Measurements from ENCODE around the gene TRO. TPM values are rescaled to one million over a fixed set of nuclear protein-coding genes. Genes with fewer than 3 reads are reported as not detected.

The TRO gene
- total and polyA plus RNA-seq, 2 donors from 2014 or later: 11.6 to 17.0 TPM

- FAIRE-seq (no peak), DNase-seq (no peak)
- intact Hi-C loops (cut with DNase I): no loop called here
- Histone ChIP-seq H3K36me3 (ENCODE audit: control insufficient read depth in 2 of 3, insufficient read depth in 3 of 3, low read length in 3 of 3) (no peaks in the 10 kb centered on the region), H3K9me3 (ENCODE audit: control insufficient read depth in 2 of 3, insufficient read depth in 1 of 3, low read length in 3 of 3) (peaks cover 0 to 1% (median 0%) of the 10 kb centered on the region in 3 donors), H3K27me3 (ENCODE audit: control insufficient read depth, insufficient read depth, low read length) (no peaks in the 10 kb centered on the region), H3K4me3 (ENCODE audit: low read length in 3 of 3) (no peak overlapping the region), H3K9ac (ENCODE audit: low read length in 3 of 3) (no peak overlapping the region), H3K4me1 (ENCODE audit: control insufficient read depth in 2 of 3, insufficient read depth in 2 of 3, low read depth in 1 of 3, low read length in 3 of 3) (no peaks in the 10 kb centered on the region), H3K27ac (ENCODE audit: low read depth in 2 of 2, low read length in 2 of 2) (no peak overlapping the region)
- TF ChIP-seq CTCF (IDR thresholded peaks at IDR 0.05; ENCODE audit: borderline replicate concordance, extremely low read depth, insufficient read depth): no peak
Observed at GRCh38 chrX:54980334-54980733, 59.7 kb downstream of the TRO start.

Other genes with a start within 250 kb of the TRO start
- not detected for gene ITIH6, start 122.6 kb upstream of the TRO start, total RNA-seq
- gene ITIH6, start 122.6 kb upstream of the TRO start, polyA plus RNA-seq (ENCODE audit: insufficient read depth, low read depth, low replicate concordance): not detected
- 185 TPM for gene MAGED2, start 113.1 kb upstream of the TRO start, total RNA-seq
- 285 TPM for gene MAGED2, start 113.1 kb upstream of the TRO start, polyA plus RNA-seq (ENCODE audit: insufficient read depth, low read depth, low replicate concordance)
- gene PFKFB1, start 73.4 kb downstream of the TRO start, total RNA-seq: 0.31 TPM
- gene PFKFB1, start 73.4 kb downstream of the TRO start, polyA plus RNA-seq (ENCODE audit: insufficient read depth, low read depth, low replicate concordance): 1.1 TPM
- 15.9 TPM for gene APEX2, start 79.5 kb downstream of the TRO start, total RNA-seq
- 16.9 TPM for gene APEX2, start 79.5 kb downstream of the TRO start, polyA plus RNA-seq (ENCODE audit: insufficient read depth, low read depth, low replicate concordance)
- gene ALAS2, start 110.2 kb downstream of the TRO start, total RNA-seq: 0.79 TPM
- gene ALAS2, start 110.2 kb downstream of the TRO start, polyA plus RNA-seq (ENCODE audit: insufficient read depth, low read depth, low replicate concordance): not detected
- not detected for gene PAGE2B, start 154.2 kb downstream of the TRO start, total RNA-seq
- not detected for gene PAGE2B, start 154.2 kb downstream of the TRO start, polyA plus RNA-seq (ENCODE audit: insufficient read depth, low read depth, low replicate concordance)
- not detected for gene PAGE2, start 168.2 kb downstream of the TRO start, total RNA-seq
- gene PAGE2, start 168.2 kb downstream of the TRO start, polyA plus RNA-seq (ENCODE audit: insufficient read depth, low read depth, low replicate concordance): not detected